Epithelial cell of prostate (primary cell): ENCODE results near the gene REG4.

Experiments used
- DNase-seq: peaks from one replicate; pipeline ENCODE4 v3.0.0-alpha.2; 2011; ENCODE audit warnings: low read depth, low spot score
- H3K27ac ChIP-seq: fragments of 450-650 bp; 2 replicates; pipeline ENCODE4 v1.5.1; 2017; ENCODE audit warnings: mild to moderate bottlenecking

REG4 gene

DNA sequence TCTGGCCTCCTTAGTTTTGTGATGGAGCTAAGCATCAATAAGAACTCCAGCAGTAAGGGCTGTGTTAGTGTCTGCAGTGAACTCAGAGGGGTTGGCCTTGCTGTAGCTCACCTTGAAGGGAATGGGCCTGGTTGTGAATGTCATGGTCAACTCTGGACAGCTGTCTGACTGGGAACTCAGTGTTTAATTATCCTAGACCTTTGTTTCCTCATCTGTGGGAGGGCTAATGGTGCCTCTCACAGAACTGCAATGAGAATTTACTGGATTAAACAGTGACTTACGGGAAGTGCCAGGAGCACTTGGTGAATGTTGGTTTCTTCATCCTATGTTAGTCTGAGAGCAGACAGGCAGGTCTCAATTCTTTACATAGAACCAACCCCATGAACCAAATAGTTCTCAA, 66.2 kb downstream of the REG4 start:
- DNase-seq = no peak
- H3K27ac ChIP-seq = no peak overlapping the region

DNA sequence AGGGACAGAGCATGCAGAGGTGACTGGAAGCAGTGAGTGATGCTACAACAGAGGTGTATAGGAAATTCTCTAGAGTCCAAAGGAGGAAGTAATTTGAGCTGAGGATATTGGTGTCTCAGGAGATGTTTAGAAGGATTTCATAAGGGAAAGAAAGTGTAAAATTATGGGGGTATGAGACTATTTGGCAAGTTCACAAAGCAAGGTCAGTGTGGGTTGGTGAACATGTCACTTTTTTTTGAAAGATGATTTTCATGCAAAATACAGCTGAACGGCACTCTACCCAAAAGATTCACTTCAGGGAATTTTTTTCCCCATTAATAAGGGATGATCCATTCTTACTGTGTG, 66.7 kb downstream of the REG4 start:
- H3K27ac ChIP-seq = no peak overlapping the region
- DNase-seq = no peak
